ENCODE data around the gene BMP8B. TPM values are rescaled to one million over a fixed set of nuclear protein-coding genes. Genes with fewer than 3 reads are reported as not detected.
A peak's percentile ranks its signal among the peaks of the same experiment; 100 is the strongest.

Gene BMP8B
- total RNA-seq, 1 donor from 2014 or later: 0.16 TPM

DNA sequence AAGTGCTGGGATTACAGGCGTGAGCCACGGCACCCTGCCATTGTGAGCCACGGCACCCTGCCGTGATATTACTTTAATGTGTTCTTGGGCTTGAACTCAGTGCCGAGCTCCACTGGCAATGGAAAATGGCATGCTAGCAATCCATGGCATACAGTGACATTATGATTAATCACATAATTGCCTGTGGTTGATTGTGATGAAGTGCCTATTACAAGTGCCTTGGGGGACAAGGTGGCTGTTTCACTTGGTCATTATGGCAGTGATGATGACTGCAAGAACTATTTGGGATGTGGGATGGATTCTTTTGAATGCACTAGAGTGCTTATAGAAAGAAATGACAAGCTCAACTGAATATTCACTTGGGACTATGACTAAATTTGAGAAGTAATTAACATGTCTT is 75.1 kb downstream of the BMP8B start:
- H3K4me2 ChIP-seq (ENCODE audit: low read length): no peak overlapping the region
- H3K4me3 ChIP-seq (ENCODE audit: insufficient read depth, low read depth, low read length): no peak overlapping the region
- TF ChIP-seq, protein P1, sequence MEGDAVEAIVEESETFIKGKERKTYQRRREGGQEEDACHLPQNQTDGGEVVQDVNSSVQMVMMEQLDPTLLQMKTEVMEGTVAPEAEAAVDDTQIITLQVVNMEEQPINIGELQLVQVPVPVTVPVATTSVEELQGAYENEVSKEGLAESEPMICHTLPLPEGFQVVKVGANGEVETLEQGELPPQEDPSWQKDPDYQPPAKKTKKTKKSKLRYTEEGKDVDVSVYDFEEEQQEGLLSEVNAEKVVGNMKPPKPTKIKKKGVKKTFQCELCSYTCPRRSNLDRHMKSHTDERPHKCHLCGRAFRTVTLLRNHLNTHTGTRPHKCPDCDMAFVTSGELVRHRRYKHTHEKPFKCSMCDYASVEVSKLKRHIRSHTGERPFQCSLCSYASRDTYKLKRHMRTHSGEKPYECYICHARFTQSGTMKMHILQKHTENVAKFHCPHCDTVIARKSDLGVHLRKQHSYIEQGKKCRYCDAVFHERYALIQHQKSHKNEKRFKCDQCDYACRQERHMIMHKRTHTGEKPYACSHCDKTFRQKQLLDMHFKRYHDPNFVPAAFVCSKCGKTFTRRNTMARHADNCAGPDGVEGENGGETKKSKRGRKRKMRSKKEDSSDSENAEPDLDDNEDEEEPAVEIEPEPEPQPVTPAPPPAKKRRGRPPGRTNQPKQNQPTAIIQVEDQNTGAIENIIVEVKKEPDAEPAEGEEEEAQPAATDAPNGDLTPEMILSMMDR (IDR thresholded peaks at IDR 0.05; ENCODE audit: insufficient read depth, low read depth, low read length): no peak
- TF ChIP-seq EZH2 (IDR thresholded peaks at IDR 0.05; ENCODE audit: insufficient read depth, low read length): no peak
- Mint-ChIP-seq H3K27ac (ENCODE audit: unreplicated experiment) (no peak overlapping the region), H3K36me3 (ENCODE audit: low read depth, unreplicated experiment) (no peaks in the 10 kb centered on the region), H3K4me3 (ENCODE audit: unreplicated experiment) (no peak overlapping the region), H3K4me1 (ENCODE audit: low read depth, unreplicated experiment) (peaks cover 9% of the 10 kb centered on the region), H3K9me3 (ENCODE audit: unreplicated experiment) (no peaks in the 10 kb centered on the region), H3K27me3 (ENCODE audit: low read depth, unreplicated experiment) (peaks cover 70% of the 10 kb centered on the region)
- FAIRE-seq (no peak), DNase-seq (ENCODE audit: low read depth) (no peak)
- no peaks in the 10 kb centered on the region for H3K79me2 ChIP-seq (ENCODE audit: insufficient read depth, low read length)
- H3K9ac ChIP-seq (ENCODE audit: low read length): no peak overlapping the region
- no peaks in the 10 kb centered on the region for H4K20me1 ChIP-seq (ENCODE audit: insufficient read depth, low read length)
- H3K27ac ChIP-seq (ENCODE audit: low read depth, low read length): no peak overlapping the region
- peaks cover 38% of the 10 kb centered on the region for H3K27me3 ChIP-seq (ENCODE audit: insufficient read depth, low read length)
- no peaks in the 10 kb centered on the region for H3K36me3 ChIP-seq (ENCODE audit: insufficient read depth, low read length)
- H3K9me3 ChIP-seq (ENCODE audit: insufficient read depth, low read depth, low read length): no peaks in the 10 kb centered on the region
- H3K4me1 ChIP-seq (ENCODE audit: insufficient read depth, low read length): no peaks in the 10 kb centered on the region
- no peak overlapping the region for H2AFZ ChIP-seq (ENCODE audit: low read depth, low read length)

DNA sequence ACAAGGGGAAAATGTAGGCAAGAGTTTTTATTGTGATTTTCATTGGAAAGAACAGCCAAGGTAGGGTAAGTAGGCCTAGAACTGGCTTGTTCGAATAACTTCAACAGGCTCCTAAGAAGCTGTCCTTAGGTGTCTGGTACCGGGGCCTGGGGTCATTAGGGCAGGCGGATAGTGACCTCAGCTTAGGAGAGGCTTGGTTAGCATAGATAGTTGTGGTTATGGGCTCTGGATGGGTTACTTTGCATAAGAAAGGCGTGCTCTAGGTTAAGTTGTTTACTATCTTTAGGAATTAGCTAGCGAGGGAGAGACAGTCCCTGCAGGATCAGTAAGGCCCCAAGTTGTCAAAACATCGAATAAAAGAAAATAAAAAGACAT is 76.7 kb downstream of the BMP8B start:
- FAIRE-seq: no peak
- Histone ChIP-seq H3K79me2 (ENCODE audit: insufficient read depth, low read length) (no peaks in the 10 kb centered on the region), H3K9ac (ENCODE audit: low read length) (no peak overlapping the region), H3K4me1 (ENCODE audit: insufficient read depth, low read length) (no peaks in the 10 kb centered on the region), H3K27me3 (ENCODE audit: insufficient read depth, low read length) (peaks cover 28% of the 10 kb centered on the region), H4K20me1 (ENCODE audit: insufficient read depth, low read length) (no peaks in the 10 kb centered on the region), H2AFZ (ENCODE audit: low read depth, low read length) (no peak overlapping the region), H3K27ac (ENCODE audit: low read depth, low read length) (no peak overlapping the region), H3K4me2 (ENCODE audit: low read length) (no peak overlapping the region), H3K9me3 (ENCODE audit: insufficient read depth, low read depth, low read length) (no peaks in the 10 kb centered on the region), H3K4me3 (ENCODE audit: insufficient read depth, low read depth, low read length) (no peak overlapping the region), H3K36me3 (ENCODE audit: insufficient read depth, low read length) (no peaks in the 10 kb centered on the region)
- no peaks in the 10 kb centered on the region for H3K9me3 Mint-ChIP-seq (ENCODE audit: unreplicated experiment)
- peaks cover 9% of the 10 kb centered on the region for H3K4me1 Mint-ChIP-seq (ENCODE audit: low read depth, unreplicated experiment)
- H3K36me3 Mint-ChIP-seq (ENCODE audit: low read depth, unreplicated experiment): no peaks in the 10 kb centered on the region
- peaks cover 64% of the 10 kb centered on the region for H3K27me3 Mint-ChIP-seq (ENCODE audit: low read depth, unreplicated experiment)
- no peak for DNase-seq (ENCODE audit: low read depth)
- H3K27ac Mint-ChIP-seq (ENCODE audit: unreplicated experiment): no peak overlapping the region
- H3K4me3 Mint-ChIP-seq (ENCODE audit: unreplicated experiment): no peak overlapping the region
- no peak for TF ChIP-seq EZH2 (IDR thresholded peaks at IDR 0.05; ENCODE audit: insufficient read depth, low read length)
- TF ChIP-seq, protein P1 (IDR thresholded peaks at IDR 0.05; ENCODE audit: insufficient read depth, low read depth, low read length): no peak

DNA sequence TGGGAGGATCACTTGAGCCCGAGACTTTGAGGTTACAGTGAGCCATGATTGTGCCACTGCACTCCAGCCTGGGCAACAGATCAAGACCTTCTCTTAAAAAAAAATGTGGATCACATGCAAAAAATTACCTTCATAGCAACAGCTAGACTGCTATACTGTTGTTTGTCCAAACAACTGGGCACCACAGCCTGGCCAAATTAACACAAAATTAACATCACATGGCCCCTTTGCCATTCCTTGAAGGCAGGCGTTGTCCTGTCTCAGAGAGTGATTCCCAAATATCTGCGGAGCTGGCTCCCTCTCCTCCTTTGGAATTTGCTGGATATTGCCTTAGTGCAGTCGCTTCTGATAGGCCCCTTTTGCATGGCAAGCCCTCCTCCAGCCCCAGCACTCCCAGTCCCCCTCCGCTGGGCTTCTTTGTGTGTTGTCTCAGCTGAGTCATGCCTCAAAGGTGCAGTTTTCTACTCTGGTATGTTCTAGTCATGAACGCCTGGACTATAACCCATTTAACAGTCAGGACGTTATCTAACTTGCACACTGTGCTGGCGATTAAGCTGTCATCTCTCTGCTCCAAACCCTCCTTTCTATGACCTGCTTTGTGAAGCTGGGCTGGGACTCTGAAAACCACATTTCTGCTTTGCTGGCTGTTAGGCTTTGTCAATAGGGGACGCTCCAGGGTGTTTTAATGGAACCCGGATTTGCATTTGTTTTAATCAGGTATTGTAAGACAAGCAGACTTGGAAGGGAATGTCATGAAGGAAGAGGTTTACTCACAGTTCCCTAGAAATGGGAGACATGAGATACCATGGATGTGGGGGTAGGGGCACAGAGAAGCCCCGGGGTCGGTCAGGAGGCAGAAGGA is 77.3 kb downstream of the BMP8B start:
- no peaks in the 10 kb centered on the region for H3K36me3 Mint-ChIP-seq (ENCODE audit: low read depth, unreplicated experiment)
- no peak overlapping the region for H3K27ac Mint-ChIP-seq (ENCODE audit: unreplicated experiment)
- H3K27me3 ChIP-seq (ENCODE audit: insufficient read depth, low read length): peaks cover 27% of the 10 kb centered on the region
- no peaks in the 10 kb centered on the region for H4K20me1 ChIP-seq (ENCODE audit: insufficient read depth, low read length)
- no peak for TF ChIP-seq EZH2 (IDR thresholded peaks at IDR 0.05; ENCODE audit: insufficient read depth, low read length)
- TF ChIP-seq, protein P1 (IDR thresholded peaks at IDR 0.05; ENCODE audit: insufficient read depth, low read depth, low read length): no peak
- H3K4me2 ChIP-seq (ENCODE audit: low read length): no peak overlapping the region
- no peaks in the 10 kb centered on the region for H3K36me3 ChIP-seq (ENCODE audit: insufficient read depth, low read length)
- no peak overlapping the region for H3K9ac ChIP-seq (ENCODE audit: low read length)
- H2AFZ ChIP-seq (ENCODE audit: low read depth, low read length): no peak overlapping the region
- no peak overlapping the region for H3K4me3 ChIP-seq (ENCODE audit: insufficient read depth, low read depth, low read length)
- peak overlapping the region; percentile 24 for H3K4me3 Mint-ChIP-seq (ENCODE audit: unreplicated experiment)
- H3K9me3 Mint-ChIP-seq (ENCODE audit: unreplicated experiment): no peaks in the 10 kb centered on the region
- no peak for FAIRE-seq
- no peak overlapping the region for H3K27ac ChIP-seq (ENCODE audit: low read depth, low read length)
- H3K79me2 ChIP-seq (ENCODE audit: insufficient read depth, low read length): no peaks in the 10 kb centered on the region
- H3K4me1 ChIP-seq (ENCODE audit: insufficient read depth, low read length): no peaks in the 10 kb centered on the region
- peaks cover 9% of the 10 kb centered on the region for H3K4me1 Mint-ChIP-seq (ENCODE audit: low read depth, unreplicated experiment)
- no peaks in the 10 kb centered on the region for H3K9me3 ChIP-seq (ENCODE audit: insufficient read depth, low read depth, low read length)
- peak; percentile 41 for DNase-seq (ENCODE audit: low read depth)
- peaks cover 64% of the 10 kb centered on the region for H3K27me3 Mint-ChIP-seq (ENCODE audit: low read depth, unreplicated experiment)

Data from astrocyte (in vitro differentiated cells and primary cell).